ENCODE results near the gene ELOVL4.

ELOVL4 gene

DNA sequence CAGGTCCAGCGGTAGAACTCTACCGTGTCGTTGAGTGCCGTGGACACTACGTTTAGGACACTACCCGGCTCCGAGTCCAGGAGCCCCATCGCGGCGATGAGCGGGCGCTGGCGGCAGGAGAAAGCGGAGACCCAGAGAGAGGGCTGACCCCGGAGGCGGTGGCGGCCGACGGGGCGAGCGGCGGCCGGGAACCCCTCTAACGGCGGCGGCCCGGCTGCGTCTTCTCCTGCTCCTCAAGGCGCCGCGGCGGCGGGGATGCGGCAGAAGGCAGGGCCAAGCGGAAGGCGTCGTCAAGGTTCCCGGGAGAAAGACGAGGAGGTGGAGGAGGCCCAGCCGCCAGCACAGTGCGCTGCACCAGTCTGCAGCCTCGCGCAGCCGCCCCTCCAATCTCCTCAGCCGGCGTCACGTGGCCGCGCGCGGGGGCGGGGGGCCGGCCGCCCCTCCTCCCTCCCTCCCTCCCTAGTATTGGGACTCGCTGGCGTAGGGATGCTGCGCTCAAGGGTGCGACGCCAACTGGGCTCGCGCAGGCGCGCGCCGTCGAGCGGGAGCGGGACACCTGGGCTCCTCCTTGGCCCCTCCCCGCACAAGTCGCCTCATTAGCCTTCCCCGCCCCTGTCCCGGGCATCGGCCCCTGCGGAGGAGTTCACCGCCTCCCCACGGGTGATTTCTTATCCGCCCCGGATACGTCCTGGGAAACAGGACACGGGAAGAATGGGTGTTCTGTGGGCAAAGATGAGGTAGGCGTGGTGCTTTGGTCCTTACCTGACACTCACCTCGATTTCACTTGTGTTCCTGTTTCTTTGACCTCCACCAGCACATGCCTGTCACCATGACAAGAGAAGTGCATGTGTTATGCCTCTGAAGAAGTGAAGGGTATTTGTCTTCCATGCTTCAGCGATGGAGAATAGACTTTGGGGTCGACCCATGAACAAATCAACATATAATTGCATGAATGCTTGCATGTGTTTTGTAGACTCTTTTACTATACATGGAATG lies at the start of gene ELOVL4:
Gene ELOVL4, minus strand, starts transcription at position 363 of the 996 bp plus-strand sequence. Its CDS starts 274 bp downstream, at position 89.
- H3K4me3 ChIP-seq (ENCODE audit: low read length): peak within 1 kb of the TSS; percentile 20; the same call in 1 of the 2 replicates
- H4K20me1 ChIP-seq (ENCODE audit: control insufficient read depth, insufficient read depth, low read depth, low read length): no peaks in the 10 kb centered on the region
- peak within 1 kb of the TSS; percentile 39 for H3K4me2 ChIP-seq (ENCODE audit: low read length)
- no peaks in the 10 kb centered on the region for H3K9me3 ChIP-seq (ENCODE audit: control insufficient read depth, insufficient read depth, low read length)
- no peaks in the 10 kb centered on the region for H3F3A ChIP-seq (ENCODE audit: control insufficient read depth, insufficient read depth)
- peaks cover 4% of the 10 kb centered on the region; the same call in 1 of the 2 replicates for H3K4me1 ChIP-seq (ENCODE audit: control insufficient read depth, low read length)
- H3K79me2 ChIP-seq (ENCODE audit: control insufficient read depth, low read length): no peaks in the 10 kb centered on the region
- no peak for TF ChIP-seq EZH2phosphoT487 (IDR thresholded peaks at IDR 0.05; ENCODE audit: borderline replicate concordance, low read length)
- TF ChIP-seq, protein P1, sequence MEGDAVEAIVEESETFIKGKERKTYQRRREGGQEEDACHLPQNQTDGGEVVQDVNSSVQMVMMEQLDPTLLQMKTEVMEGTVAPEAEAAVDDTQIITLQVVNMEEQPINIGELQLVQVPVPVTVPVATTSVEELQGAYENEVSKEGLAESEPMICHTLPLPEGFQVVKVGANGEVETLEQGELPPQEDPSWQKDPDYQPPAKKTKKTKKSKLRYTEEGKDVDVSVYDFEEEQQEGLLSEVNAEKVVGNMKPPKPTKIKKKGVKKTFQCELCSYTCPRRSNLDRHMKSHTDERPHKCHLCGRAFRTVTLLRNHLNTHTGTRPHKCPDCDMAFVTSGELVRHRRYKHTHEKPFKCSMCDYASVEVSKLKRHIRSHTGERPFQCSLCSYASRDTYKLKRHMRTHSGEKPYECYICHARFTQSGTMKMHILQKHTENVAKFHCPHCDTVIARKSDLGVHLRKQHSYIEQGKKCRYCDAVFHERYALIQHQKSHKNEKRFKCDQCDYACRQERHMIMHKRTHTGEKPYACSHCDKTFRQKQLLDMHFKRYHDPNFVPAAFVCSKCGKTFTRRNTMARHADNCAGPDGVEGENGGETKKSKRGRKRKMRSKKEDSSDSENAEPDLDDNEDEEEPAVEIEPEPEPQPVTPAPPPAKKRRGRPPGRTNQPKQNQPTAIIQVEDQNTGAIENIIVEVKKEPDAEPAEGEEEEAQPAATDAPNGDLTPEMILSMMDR (IDR thresholded peaks at IDR 0.05; ENCODE audit: low read depth, low read length, poor library complexity, severe bottlenecking): no peak
- no peaks in the 10 kb centered on the region for H3K9me2 ChIP-seq (replicated peaks; ENCODE audit: control insufficient read depth, low read length)
- H3K27me3 ChIP-seq (ENCODE audit: control insufficient read depth, low read length): peaks cover 36% of the 10 kb centered on the region
- H3K36me3 ChIP-seq (ENCODE audit: control insufficient read depth, low read length): no peaks in the 10 kb centered on the region
- no peak within 1 kb of the TSS for H3K27ac ChIP-seq (ENCODE audit: low read depth, low read length)

DNA sequence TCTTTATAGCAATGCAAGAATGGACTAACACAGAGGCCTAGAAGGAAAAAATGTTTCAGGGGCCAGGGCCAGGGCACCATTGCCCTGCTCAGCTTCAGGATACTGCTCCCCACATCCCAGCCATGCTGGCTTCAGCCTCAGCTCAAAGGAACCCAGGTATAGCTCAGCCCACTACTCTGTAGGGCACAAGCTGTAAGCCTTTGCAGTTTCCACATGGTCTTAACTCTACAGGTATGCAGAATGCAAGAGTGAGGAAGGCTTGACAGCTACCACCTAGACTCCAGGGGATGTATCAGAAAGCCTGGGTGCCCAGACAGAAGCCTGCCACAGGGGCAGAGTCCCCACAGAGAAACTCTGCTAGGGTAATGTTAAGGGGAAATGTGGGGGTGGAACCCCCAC lies 46.6 kb upstream of the ELOVL4 start:
- Histone ChIP-seq H3F3A (ENCODE audit: control insufficient read depth, insufficient read depth) (no peaks in the 10 kb centered on the region), H3K27ac (ENCODE audit: low read depth, low read length) (no peak overlapping the region), H4K20me1 (ENCODE audit: control insufficient read depth, insufficient read depth, low read depth, low read length) (no peaks in the 10 kb centered on the region), H3K27me3 (ENCODE audit: control insufficient read depth, low read length) (no peaks in the 10 kb centered on the region), H3K9me3 (ENCODE audit: control insufficient read depth, insufficient read depth, low read length) (no peaks in the 10 kb centered on the region), H3K4me2 (ENCODE audit: low read length) (no peak overlapping the region), H3K9me2 (replicated peaks; ENCODE audit: control insufficient read depth, low read length) (no peaks in the 10 kb centered on the region), H3K79me2 (ENCODE audit: control insufficient read depth, low read length) (no peaks in the 10 kb centered on the region), H3K36me3 (ENCODE audit: control insufficient read depth, low read length) (no peaks in the 10 kb centered on the region), H3K4me3 (ENCODE audit: low read length) (no peak overlapping the region), H3K4me1 (ENCODE audit: control insufficient read depth, low read length) (no peaks in the 10 kb centered on the region)
- TF ChIP-seq EZH2phosphoT487 (IDR thresholded peaks at IDR 0.05; ENCODE audit: borderline replicate concordance, low read length): no peak
- TF ChIP-seq, protein P1 (IDR thresholded peaks at IDR 0.05; ENCODE audit: low read depth, low read length, poor library complexity, severe bottlenecking): no peak

DNA sequence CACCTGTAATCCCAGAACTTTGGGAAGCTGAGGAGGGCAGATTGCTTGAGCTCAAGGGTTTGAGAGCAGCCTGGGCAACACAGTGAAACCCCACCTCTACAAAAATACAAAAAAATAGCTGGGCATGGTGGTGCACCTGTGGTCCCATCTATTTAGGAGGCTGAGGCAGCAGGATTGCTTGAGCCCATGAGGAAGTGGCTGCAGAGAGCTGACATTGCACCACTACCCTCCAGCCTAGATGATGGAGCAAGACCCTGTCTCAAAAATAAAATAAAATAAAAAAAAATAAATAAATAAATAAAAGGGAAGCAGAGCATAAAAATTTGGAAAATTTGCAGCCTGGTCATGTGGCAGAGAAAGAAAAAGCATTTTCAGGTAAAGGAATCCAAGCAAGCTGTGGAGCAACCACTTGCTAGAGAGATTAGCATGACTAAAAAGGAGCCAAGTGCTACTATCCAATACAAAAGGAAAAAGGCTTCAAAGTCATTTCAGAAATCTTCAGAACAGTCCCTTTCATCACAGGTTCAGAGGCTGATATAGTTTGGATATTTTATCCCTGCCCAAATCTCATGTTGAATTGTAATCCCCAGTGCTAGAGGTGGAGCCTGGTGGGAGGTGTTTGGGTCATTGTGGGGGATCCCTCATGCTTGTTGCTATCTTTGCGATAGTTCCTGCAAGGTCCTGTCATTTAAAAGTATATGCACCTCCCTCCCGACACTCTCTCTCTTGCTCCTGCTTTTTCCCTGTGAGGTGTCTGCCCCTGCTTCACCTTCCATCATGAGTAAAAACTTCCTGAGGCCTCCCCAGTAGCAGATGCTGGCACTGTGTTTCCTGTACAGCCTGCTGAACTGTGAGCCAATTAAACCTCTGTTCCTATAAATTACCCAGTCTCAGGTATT lies 45.9 kb upstream of the ELOVL4 start:
- H3F3A ChIP-seq (ENCODE audit: control insufficient read depth, insufficient read depth): no peaks in the 10 kb centered on the region
- H3K27ac ChIP-seq (ENCODE audit: low read depth, low read length): no peak overlapping the region
- H3K9me2 ChIP-seq (replicated peaks; ENCODE audit: control insufficient read depth, low read length): no peaks in the 10 kb centered on the region
- H3K9me3 ChIP-seq (ENCODE audit: control insufficient read depth, insufficient read depth, low read length): no peaks in the 10 kb centered on the region
- no peak for TF ChIP-seq EZH2phosphoT487 (IDR thresholded peaks at IDR 0.05; ENCODE audit: borderline replicate concordance, low read length)
- TF ChIP-seq, protein P1 (IDR thresholded peaks at IDR 0.05; ENCODE audit: low read depth, low read length, poor library complexity, severe bottlenecking): no peak
- no peaks in the 10 kb centered on the region for H4K20me1 ChIP-seq (ENCODE audit: control insufficient read depth, insufficient read depth, low read depth, low read length)
- H3K4me3 ChIP-seq (ENCODE audit: low read length): no peak overlapping the region
- H3K79me2 ChIP-seq (ENCODE audit: control insufficient read depth, low read length): no peaks in the 10 kb centered on the region
- H3K27me3 ChIP-seq (ENCODE audit: control insufficient read depth, low read length): no peaks in the 10 kb centered on the region
- H3K36me3 ChIP-seq (ENCODE audit: control insufficient read depth, low read length): no peaks in the 10 kb centered on the region
- H3K4me1 ChIP-seq (ENCODE audit: control insufficient read depth, low read length): no peaks in the 10 kb centered on the region
- H3K4me2 ChIP-seq (ENCODE audit: low read length): no peak overlapping the region
